HG03432 (cell line): Measurements from ENCODE around the gene SLC25A30.
A peak's percentile ranks its signal among the peaks of the same experiment; 100 is the strongest.

Experiments
- ATAC-seq: cut with Tn5 transposase; IDR thresholded peaks from one replicate; pipeline ENCODE4 v1.9.1; 2021; ENCODE audit warnings: mild to moderate bottlenecking, moderate library complexity; ENCODE audit not compliant: unreplicated experiment

SLC25A30 gene, protein sequence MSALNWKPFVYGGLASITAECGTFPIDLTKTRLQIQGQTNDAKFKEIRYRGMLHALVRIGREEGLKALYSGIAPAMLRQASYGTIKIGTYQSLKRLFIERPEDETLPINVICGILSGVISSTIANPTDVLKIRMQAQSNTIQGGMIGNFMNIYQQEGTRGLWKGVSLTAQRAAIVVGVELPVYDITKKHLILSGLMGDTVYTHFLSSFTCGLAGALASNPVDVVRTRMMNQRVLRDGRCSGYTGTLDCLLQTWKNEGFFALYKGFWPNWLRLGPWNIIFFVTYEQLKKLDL

DNA sequence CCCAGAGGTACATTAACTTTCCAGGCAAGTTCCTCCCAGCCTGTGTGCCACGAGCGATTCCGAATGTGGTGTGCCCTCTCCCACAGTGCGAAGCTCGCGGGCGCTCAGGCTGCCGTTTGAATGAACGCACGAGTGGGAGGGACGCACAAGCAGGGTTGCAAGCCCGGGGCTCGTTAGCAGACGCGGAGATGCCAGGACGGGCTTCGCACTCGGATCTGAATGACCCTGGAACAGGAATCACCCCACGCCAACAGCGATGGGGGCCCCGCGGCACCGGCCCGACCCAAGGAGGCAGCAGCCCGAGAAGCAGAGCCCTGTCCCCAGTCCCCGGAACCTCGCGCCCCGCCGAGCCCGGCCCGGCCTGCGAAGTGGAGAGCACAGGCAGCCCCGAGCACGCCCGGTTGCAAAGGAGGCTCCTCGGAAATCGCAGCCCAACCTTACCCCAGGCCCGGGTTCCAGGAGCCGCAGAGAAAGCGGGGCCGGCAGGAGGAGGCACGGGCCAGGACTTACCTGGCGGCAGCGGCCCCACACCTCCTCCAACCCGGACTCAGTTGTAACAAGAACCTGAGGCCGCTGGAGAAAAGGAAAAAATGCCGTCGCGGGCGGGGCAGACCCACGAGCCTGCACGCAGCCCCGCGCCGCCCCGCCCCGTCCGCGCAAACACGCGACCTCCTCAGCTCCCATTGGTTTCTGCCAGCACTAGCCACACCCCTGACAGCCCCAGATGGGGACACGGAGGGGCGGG lies at the start of gene SLC25A30:
Gene SLC25A30 (minus strand): TSS at position 584 of the 745 bp plus-strand sequence. CDS start 6,948 bp downstream, outside the sequence.
- ATAC-seq: peak; percentile 94

DNA sequence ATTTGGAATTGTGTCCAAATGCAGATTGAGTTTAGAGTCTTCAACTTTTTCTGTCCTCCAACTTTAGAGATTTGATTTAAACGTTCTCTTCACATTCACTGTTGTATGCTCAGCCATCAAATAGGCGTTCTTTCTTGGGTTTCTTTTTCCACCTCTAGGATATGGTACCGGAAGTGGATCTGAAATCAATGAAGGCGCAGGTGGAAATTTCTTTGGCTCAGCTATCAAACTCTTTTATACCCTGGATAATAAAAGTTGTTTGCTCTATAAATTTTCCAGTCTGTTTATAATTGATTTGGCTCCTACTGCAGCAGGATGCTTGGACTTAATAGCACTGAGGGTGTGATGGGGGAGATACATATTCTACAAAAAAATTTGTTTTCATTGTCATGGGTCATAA lies 48.2 kb upstream of the SLC25A30 start:
- no peak for ATAC-seq

DNA sequence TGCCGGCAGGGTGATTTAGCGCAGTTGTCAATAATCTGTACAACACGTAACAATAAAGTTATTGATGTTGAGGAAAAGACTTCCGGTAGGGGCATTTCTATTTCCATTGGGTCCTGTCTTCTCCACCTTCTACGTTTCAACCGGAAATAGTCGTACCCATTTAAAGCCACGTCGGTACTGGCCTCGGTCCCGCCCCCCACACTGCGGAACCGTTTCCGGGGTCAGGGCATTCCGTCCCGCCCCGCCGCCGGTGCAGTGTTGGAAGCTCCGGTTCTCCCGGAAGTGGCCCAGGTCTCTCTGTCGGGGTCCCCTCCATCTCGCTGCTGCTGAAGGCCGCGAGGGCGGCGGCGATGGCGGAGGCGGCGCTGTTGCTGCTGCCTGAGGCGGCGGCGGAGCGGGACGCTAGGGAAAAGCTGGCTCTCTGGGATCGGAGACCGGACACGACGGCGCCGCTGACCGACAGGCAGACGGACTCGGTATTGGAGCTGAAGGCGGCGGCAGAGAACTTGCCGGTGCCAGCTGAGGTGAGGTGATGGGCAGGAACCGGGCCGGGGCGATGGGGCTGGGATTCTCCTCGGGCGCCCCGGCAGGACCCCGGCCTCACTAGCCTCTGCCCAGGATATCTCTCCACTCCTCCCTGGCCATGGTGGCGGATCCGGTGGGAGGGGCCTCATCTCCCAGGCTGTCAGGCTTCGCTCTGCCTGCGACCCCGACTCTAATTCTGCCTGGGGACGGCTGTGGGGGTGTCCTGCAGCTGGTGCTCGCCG lies 46.7 kb upstream of the SLC25A30 start, which contains the start of gene COG3:
Gene COG3 (plus strand): TSS at position 253 of the 767 bp plus-strand sequence. CDS start 98 bp downstream, at position 351.
- ATAC-seq: peak; percentile 93

DNA sequence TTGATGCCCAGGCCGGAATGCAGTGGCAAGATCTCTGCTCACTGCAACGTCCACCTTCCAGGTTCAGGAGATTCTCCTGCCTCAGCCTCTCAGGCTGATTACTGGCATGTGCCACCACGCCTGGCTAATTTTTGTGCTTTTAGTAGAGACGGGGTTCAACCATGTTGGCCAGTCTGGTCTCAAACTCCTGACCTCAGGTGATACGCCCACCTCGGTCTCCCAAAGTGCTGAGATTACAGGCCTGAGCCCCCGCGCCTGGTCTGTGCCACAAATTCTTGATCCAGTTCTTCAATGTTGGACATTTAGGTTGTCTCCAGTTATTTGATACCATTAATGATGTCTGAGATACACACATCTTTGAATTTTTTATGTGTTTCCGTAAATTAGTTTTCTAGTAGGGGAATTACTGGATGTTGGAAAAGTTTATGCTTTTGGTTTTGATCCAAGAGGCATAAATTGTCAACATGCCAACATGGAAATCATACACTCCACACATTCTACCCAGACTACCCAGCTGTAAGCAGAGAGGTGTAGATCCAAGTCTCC lies 46.0 kb upstream of the SLC25A30 start:
- ATAC-seq: no peak

DNA sequence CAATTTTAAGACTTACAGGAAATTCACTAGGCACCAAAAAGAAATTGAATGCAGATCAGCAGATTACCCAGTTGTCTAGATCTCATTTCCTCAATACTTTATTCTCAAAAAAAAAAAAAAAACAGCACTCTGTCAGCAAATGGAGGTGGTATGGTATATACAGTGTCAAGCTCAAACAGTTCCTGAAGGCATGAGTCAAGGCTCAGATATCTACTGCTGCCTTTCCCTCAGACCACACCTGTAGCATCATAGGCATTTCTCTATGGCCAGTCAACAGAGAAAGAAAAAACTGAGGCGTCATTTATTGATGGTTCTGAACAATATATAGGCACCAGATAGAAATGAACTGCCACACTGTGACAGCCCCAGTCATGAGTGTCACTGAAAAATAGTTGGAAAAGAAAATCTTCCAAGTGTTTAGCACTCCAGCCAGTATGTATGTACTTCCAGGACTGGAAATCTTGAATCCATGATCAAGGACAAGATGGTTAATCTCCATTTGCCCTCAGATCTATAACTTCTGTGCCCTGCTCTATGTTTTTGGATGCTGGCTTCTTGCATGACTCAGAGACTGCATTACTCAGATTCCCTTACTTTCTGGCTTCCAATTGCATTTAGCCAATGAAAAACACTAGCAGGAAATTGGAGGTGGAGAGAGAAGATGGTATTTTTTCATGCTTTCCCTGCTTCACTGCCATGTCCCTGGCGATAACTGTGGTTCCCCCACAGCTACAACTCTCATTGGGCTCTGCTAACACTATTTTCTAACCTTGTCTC lies 38.2 kb upstream of the SLC25A30 start:
- ATAC-seq: no peak

DNA sequence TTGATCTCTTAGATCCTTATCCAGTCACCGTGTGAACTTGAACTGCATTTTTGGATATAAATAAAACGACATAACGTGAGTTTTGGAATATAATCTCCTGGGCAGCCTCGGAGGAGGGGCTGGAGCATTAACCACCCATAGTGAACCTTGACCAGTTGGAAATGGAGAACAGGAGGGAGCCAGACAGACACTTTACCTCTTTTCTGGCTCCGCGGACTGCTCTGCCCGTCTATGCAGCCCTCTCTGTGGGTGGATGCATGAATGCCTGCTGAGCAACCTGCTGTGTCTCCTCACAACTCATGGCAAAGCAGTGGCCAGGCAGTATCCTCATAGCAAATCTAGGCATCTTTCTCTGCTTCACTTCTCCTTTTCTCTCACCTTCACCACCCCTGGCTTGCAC lies 36.0 kb upstream of the SLC25A30 start:
- ATAC-seq: no peak

DNA sequence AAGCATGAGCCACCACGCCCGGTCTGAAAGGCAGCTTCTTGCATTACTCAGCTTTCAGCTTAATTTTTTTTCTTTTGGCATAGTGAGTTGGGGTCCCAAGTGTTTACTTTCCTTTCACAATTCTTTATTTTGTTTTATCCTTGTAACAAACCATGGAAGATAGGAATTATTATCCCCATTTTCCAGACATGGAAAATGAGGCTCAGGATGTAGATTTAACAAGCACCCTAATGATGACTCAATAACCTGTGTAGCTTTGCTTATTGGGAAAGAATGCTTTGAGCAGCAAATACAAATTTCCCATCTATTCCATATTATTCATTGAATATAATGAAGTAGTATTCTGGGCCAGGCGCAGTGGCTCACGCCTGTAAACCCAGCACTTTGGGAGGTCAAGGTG lies 33.1 kb upstream of the SLC25A30 start:
- no peak for ATAC-seq

DNA sequence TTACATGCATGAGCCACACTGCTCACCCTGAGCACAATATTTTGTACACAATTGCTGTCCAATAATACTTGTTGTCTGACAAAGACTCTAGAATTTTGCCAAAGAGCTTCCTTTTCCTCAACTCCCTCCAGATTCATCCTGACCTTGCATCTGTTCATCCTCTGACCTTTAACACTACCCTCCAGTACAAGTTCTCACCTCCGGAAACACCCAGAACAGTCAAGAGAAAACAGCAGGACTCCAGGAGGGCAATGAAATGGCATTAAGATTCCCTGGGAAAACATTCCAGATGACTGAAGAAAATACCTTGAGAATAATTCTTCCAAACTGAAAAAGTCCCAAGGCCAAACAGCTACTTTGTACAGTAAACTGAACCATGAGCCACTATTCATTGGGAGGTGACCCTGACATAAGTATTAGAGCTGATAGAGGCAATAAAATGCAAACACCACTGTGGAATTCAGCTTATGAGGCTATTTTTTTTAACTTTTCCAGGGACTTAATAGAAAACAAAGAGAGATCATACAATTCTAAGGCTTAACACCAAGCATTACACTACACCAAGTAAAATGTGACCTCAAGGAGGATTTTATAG lies 30.9 kb upstream of the SLC25A30 start:
- ATAC-seq: no peak

DNA sequence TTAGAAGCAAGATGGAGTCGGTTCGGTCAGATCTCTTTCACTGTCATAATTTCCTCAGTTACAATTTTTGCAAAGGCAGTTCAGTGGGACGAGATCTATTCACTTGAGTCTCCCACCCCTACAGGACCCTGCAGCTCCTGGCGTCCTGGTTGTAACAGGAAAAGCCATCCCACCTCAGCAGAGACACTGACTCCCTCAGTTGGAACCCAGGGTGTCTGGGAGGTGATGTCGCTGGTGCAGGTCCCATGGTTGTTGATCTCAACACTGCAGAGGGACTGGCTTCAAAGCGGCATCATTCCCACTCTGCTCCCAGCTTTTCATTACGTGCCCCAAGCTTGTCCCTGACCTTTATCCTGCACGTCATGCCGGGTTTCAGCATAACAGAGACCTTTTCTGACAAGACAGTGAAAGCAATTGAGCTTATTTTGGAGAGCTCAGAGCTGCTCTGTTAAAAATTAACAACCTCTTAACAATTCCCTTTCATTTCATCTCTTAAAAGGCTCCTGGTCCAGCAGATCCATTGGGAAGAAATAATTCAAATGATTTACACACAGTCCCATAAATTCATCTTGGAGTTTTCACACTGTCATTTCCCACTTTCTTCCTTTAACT lies 29.0 kb upstream of the SLC25A30 start:
- no peak for ATAC-seq

DNA sequence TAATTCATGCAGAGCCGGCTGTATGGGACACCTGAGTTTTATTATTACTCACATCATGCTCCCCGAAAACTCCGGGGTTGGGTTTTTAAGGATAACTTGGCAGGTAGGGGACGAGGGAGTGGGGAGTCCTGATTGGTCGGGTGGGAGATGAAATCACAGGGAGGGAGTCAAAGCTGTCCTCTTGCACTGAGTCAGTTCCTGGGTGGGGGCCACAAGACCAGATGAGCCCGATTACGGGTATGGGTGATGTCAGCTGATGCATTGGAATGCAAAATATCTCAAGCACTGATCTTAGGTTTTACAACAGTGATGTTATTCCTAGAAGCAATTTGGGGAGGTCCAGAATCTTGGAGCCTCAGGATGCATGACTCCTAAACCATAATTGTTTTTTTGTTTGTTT lies 28.0 kb upstream of the SLC25A30 start:
- no peak for ATAC-seq

DNA sequence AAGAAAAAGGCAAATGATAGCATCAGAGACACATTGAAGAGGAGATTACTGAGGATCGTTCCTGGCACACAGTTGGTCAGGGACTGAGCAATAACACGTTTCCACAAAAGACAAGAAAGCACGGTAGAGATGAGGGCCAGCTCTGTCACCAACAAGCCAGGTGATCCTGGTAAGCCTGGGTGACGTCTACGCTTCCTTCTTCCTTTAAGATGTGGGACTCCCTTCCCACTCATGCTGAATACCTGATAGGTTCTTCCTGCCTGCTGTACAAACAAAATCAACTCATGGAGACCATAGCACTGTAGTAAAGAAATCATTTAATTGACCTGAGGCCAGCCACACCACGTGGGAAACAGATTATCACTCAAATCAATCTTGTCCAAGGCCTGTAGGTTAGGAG lies 26.9 kb upstream of the SLC25A30 start:
- no peak for ATAC-seq

DNA sequence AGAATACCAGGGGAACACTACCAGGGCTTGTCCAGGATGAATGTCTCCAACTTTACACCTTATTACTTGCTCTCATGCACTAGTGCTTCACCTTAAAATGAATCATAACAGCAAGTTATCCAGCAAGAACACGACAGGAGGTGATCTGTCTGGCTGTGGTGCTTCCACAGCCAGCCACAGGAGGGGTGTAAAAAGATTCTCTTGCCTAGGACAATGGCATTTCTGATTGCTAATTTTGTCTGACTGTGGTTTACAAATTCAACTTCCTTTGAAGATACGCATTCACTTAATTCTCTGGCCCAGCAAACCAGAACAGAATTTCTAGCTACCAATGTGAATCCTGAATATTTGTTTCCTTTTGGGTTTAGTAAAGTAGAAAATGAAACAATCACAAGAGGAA lies 23.5 kb upstream of the SLC25A30 start:
- ATAC-seq: no peak

DNA sequence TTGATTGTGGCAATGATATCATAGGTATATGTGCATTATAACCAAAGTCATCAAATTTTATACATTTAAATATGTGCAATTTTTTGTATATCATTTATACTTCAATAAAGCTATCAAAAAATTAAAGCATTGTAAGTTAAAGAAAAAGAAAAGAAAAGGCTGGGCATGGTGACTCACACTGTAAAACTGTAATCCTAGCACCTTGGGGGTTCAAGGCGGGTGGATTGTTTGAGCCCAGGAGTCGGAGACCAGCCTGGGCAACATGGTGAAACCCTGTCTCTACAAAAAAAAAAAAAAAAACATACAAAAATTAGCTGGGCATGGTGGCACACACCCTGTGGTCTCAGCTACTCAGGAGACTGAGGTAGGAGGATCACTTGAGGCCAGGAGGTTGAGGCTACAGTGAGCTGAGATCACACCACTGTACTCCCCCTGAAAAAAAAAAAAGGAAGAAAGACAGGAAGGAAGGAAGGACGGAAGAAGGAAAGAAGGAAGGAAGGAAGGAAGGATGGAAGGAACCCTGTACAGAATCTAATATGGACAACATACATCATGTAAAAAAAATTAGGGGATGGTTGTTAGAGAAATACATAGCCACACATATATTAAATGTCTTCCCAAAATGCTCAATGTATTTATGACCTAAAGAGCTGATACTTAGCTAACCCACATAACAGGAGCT lies 21.7 kb upstream of the SLC25A30 start:
- no peak for ATAC-seq

DNA sequence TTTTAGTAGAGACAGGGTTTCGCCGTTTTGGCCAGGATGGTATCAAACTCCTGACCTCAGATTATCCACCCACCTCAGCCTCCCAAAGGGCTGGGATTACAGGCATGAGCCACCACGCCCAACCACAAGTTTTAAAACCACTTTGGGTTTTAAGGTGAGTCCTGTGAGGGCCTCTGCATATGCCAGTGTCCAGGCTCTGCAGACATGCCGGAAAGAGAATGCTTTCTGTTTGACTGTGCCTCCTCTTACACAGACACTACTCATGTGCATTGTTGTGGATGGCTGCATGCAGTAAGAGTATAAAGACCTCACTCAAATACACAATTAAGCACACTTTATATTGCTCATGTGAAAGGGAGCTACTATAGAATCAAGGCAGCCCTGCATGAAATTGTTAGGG lies 20.8 kb upstream of the SLC25A30 start:
- ATAC-seq: no peak

DNA sequence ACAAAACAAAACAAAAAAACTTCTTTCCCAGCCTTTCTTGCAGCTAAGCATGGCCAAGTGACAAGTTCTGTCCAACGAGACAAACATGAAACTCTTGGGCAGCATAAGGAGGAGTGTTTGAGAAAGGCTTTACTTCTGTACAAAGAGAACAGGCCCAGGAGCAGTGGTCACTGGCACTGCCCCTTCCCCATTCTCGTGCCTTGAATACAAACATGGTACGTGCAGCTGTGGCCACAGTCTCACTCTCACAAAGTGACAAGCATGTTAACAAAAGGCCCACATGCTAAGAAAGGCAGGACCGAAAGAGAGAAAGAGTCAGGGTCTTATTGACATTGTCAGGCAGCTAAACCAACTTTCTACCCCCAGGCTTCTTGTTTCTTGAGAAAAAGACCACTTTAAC lies 19.8 kb upstream of the SLC25A30 start:
- ATAC-seq: no peak

DNA sequence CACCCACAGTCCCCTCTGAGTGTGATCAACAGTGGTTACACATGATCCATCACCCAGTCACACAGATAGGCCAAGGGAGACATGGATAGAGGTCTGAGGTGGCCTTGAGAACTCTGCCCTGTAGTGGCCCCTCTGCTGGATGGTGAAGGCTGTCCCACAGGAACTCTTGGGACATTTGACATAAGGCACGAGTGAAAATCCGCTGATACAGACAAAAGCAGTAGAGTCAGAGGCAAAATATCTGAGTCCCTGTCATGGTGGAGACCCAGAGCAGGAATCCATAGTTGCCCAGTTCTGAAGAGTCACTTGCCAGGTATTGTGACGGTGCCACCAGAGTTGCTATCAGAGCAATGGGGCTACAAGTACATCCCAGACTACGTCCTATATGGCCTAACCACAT lies 18.8 kb upstream of the SLC25A30 start:
- ATAC-seq: no peak

DNA sequence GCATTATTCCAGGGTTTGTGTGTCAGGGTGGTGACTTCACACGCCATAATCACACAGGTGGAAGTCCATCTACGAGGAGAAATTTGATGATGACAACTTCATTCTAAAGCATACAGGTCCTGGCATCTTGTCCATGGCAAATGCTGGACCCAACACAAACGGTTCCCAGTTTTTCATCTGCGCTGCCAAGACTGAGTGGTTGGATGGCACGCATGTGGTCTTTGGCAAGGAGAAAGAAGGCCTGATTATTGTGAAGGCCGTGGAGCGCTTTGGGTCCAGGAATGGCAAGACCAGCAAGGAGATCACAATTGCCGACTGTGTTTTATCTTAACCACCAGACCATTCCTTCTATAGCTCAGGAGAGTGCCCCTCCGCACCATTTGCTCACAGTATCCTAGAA lies 18.2 kb upstream of the SLC25A30 start:
- ATAC-seq: no peak

DNA sequence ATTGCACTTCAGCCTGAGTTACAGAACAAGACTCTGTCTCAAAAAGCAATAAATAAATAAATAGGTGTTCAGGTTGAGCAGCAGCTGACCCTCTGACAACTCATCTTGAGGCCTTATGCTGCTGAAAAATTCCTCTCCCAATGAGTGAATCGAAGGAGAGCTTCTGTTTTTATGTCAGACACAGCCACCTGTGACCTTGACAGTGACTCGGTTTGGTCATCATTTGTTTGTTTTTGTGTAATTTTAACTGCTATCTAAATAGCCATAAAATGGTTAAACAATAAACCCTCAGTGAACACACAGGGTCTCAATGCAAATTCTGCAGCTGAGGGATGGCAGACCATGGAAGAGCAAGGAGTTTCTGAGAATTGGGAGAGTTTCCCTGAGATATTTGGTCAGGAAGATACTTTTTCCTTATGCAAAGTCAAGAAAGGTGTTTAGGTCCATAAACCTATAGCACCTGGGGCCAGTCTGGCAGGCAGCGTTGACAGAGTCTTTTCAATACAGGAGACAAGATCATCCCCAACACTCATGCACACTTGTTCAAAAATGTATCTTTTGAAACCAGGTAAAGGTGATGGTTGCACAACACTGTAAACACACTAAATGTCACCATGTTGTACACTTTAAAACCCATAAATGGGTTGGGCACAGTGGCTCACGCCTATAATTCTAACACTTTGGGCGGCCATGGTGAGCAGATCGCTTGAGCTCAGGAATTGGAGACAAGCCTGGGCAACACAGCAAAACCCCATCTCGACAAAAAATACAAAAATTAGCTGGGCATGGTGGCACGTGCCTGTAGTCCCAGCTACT lies 16.6 kb upstream of the SLC25A30 start:
- ATAC-seq: no peak
